Activated CD8-positive, alpha-beta memory T cell treated with anti-CD3 and anti-CD28 coated beads, Interleukin-2, amount 10 ng/mL, durations not matched to agents 7 days and 5 days (primary cell): ENCODE results near the gene SLC7A11. TPM values are rescaled to one million over a fixed set of nuclear protein-coding genes. Genes with fewer than 3 reads are reported as not detected.

ENCODE experiments used
- ATAC-seq: fragments of 150-1000 bp; cut with Tn5 transposase; one replicate; pipeline ENCODE4 v1.10.0; 2021; ENCODE audit warnings: moderate library complexity
- CTCF ChIA-PET: fragments of 350-600 bp; sonication (Branson Sonifier 250); formaldehyde crosslinking; loops from one replicate; lab custom pipeline; 2021; ENCODE audit warnings: antibody characterized with exemption; lab: Charles Lee
- DNase-seq: peaks from one replicate; pipeline ENCODE4 v3.0.0-alpha.2; 2020
- H3K27ac Mint-ChIP-seq: one replicate; pipeline ENCODE4 v1.8.0; 2021; ENCODE audit warnings: mild to moderate bottlenecking, mixed read lengths
- H3K27me3 Mint-ChIP-seq: one replicate; pipeline ENCODE4 v1.8.0; 2021; ENCODE audit warnings: mixed read lengths
- H3K36me3 Mint-ChIP-seq: one replicate; pipeline ENCODE4 v1.8.0; 2021; ENCODE audit warnings: mild to moderate bottlenecking, mixed read lengths
- H3K4me1 Mint-ChIP-seq: one replicate; pipeline ENCODE4 v1.8.0; 2021; ENCODE audit warnings: mixed read lengths
- H3K4me3 Mint-ChIP-seq: one replicate; pipeline ENCODE4 v1.8.0; 2021; ENCODE audit warnings: mild to moderate bottlenecking, moderate library complexity, mixed read lengths
- H3K9me3 Mint-ChIP-seq: one replicate; pipeline ENCODE4 v1.8.0; 2022; ENCODE audit warnings: low read depth, mixed read lengths
- total RNA-seq, 2 experiments: library from RNA; stranded (reverse); gene quantifications; one replicate each; pipeline ENCODE4 v1.2.3, GENCODE V29; 2021

The SLC7A11 gene
- total RNA-seq, 2 experiments from 2014 or later: 5.2 to 6.7 TPM

GRCh38 chr4:138189206-138189605, 52.9 kb downstream of the SLC7A11 start:
- H3K4me1 Mint-ChIP-seq: peaks cover 1% of the 10 kb centered on the region
- no peak for ATAC-seq

GRCh38 chr4:138188406-138189084, 53.6 kb downstream of the SLC7A11 start:
- Mint-ChIP-seq H3K27me3 (no peaks in the 10 kb centered on the region), H3K4me1 (peaks cover 1% of the 10 kb centered on the region), H3K36me3 (no peaks in the 10 kb centered on the region), H3K4me3 (no peak overlapping the region), H3K9me3 (no peaks in the 10 kb centered on the region), H3K27ac (no peak overlapping the region)
- CTCF ChIA-PET: no interaction called here
- DNase-seq (no peak), ATAC-seq (no peak)

More at GRCh38 chr4:138189206-138189605, 52.9 kb downstream of the SLC7A11 start:
- H3K27me3 Mint-ChIP-seq: no peaks in the 10 kb centered on the region
- no peaks in the 10 kb centered on the region for H3K9me3 Mint-ChIP-seq
- DNase-seq: no peak
- H3K36me3 Mint-ChIP-seq: no peaks in the 10 kb centered on the region
- CTCF ChIA-PET: interaction anchor here (0.5 kb wide), 1 partner anchor 1337 kb away, joined by 3 read pairs; no protein-coding TSS in a partner anchor
- no peak overlapping the region for H3K4me3 Mint-ChIP-seq
- no peak overlapping the region for H3K27ac Mint-ChIP-seq

GRCh38 chr4:138185859-138186645, 56.1 kb downstream of the SLC7A11 start:
- Mint-ChIP-seq H3K4me1 (no peaks in the 10 kb centered on the region), H3K27me3 (no peaks in the 10 kb centered on the region), H3K4me3 (no peak overlapping the region), H3K27ac (no peak overlapping the region), H3K36me3 (peaks cover 12% of the 10 kb centered on the region), H3K9me3 (no peaks in the 10 kb centered on the region)
- CTCF ChIA-PET: no interaction called here
- DNase-seq (no peak), ATAC-seq (no peak)

GRCh38 chr4:138184886-138185285, 57.3 kb downstream of the SLC7A11 start:
- Mint-ChIP-seq H3K27me3 (no peaks in the 10 kb centered on the region), H3K36me3 (peaks cover 20% of the 10 kb centered on the region), H3K4me1 (no peaks in the 10 kb centered on the region), H3K4me3 (no peak overlapping the region), H3K27ac (no peak overlapping the region), H3K9me3 (no peaks in the 10 kb centered on the region)
- CTCF ChIA-PET: interaction anchor here (1.4 kb wide), 1 partner anchor 15 kb away, joined by 3 read pairs; no protein-coding TSS in a partner anchor
- DNase-seq: no peak
- ATAC-seq: no peak

GRCh38 chr4:138182838-138183426, 59.2 kb downstream of the SLC7A11 start:
- no peaks in the 10 kb centered on the region for H3K27me3 Mint-ChIP-seq
- H3K36me3 Mint-ChIP-seq: peaks cover 27% of the 10 kb centered on the region
- no peak overlapping the region for H3K27ac Mint-ChIP-seq
- DNase-seq (no peak), ATAC-seq (no peak)
- no peaks in the 10 kb centered on the region for H3K4me1 Mint-ChIP-seq
- CTCF ChIA-PET: interaction anchor here (0.7 kb wide), 1 partner anchor 9 kb away, joined by 4 read pairs; no protein-coding TSS in a partner anchor
- no peaks in the 10 kb centered on the region for H3K9me3 Mint-ChIP-seq
- H3K4me3 Mint-ChIP-seq: no peak overlapping the region

GRCh38 chr4:138181287-138181686, 60.9 kb downstream of the SLC7A11 start:
- Mint-ChIP-seq H3K36me3 (peaks cover 32% of the 10 kb centered on the region), H3K27me3 (no peaks in the 10 kb centered on the region), H3K9me3 (no peaks in the 10 kb centered on the region), H3K4me3 (no peak overlapping the region), H3K27ac (no peak overlapping the region), H3K4me1 (no peaks in the 10 kb centered on the region)
- no peak for DNase-seq
- no peak for ATAC-seq
- CTCF ChIA-PET: no interaction called here

- ATAC-seq: peak; percentile 57
- peaks cover 35% of the 10 kb centered on the region for H3K36me3 Mint-ChIP-seq
- CTCF ChIA-PET: no interaction called here
- no peaks in the 10 kb centered on the region for H3K27me3 Mint-ChIP-seq
- H3K4me1 Mint-ChIP-seq: no peaks in the 10 kb centered on the region
- no peak for DNase-seq
- no peak overlapping the region for H3K4me3 Mint-ChIP-seq
- H3K9me3 Mint-ChIP-seq: no peaks in the 10 kb centered on the region
- no peak overlapping the region for H3K27ac Mint-ChIP-seq
These were observed 63.6 kb downstream of the SLC7A11 start for GRCh38 chr4:138178566-138178965.

GRCh38 chr4:138177278-138177968, 64.7 kb downstream of the SLC7A11 start:
- no peak overlapping the region for H3K27ac Mint-ChIP-seq

GRCh38 chr4:138174981-138175794, 67.0 kb downstream of the SLC7A11 start:
- ATAC-seq (no peak), DNase-seq (no peak)
- Mint-ChIP-seq H3K27me3 (no peaks in the 10 kb centered on the region), H3K4me1 (no peaks in the 10 kb centered on the region), H3K4me3 (no peak overlapping the region), H3K36me3 (peaks cover 18% of the 10 kb centered on the region), H3K9me3 (no peaks in the 10 kb centered on the region), H3K27ac (no peak overlapping the region)
- CTCF ChIA-PET: interaction anchor here (1.7 kb wide), 1 partner anchor 7 kb away, joined by 4 read pairs; no protein-coding TSS in a partner anchor

More at GRCh38 chr4:138177278-138177968, 64.7 kb downstream of the SLC7A11 start:
- Mint-ChIP-seq H3K4me1 (no peaks in the 10 kb centered on the region), H3K4me3 (no peak overlapping the region), H3K27me3 (no peaks in the 10 kb centered on the region), H3K9me3 (no peaks in the 10 kb centered on the region), H3K36me3 (peaks cover 34% of the 10 kb centered on the region)
- ATAC-seq: no peak
- no peak for DNase-seq
- CTCF ChIA-PET: no interaction called here

GRCh38 chr4:138164208-138164607, 77.9 kb downstream of the SLC7A11 start:
- Mint-ChIP-seq H3K9me3 (no peaks in the 10 kb centered on the region), H3K27ac (no peak overlapping the region), H3K27me3 (no peaks in the 10 kb centered on the region), H3K36me3 (peaks cover 1% of the 10 kb centered on the region), H3K4me3 (no peak overlapping the region), H3K4me1 (no peaks in the 10 kb centered on the region)
- ATAC-seq (no peak), DNase-seq (no peak)
- CTCF ChIA-PET: no interaction called here

GRCh38 chr4:138163171-138163570, 79.0 kb downstream of the SLC7A11 start:
- no peak for ATAC-seq
- CTCF ChIA-PET: no interaction called here
- no peaks in the 10 kb centered on the region for H3K27me3 Mint-ChIP-seq
- peaks cover 1% of the 10 kb centered on the region for H3K36me3 Mint-ChIP-seq
- no peaks in the 10 kb centered on the region for H3K4me1 Mint-ChIP-seq
- H3K27ac Mint-ChIP-seq: no peak overlapping the region
- H3K4me3 Mint-ChIP-seq: no peak overlapping the region
- no peak for DNase-seq
- H3K9me3 Mint-ChIP-seq: no peaks in the 10 kb centered on the region

GRCh38 chr4:138162259-138162658, 79.9 kb downstream of the SLC7A11 start:
- Mint-ChIP-seq H3K27ac (no peak overlapping the region), H3K4me3 (no peak overlapping the region), H3K27me3 (no peaks in the 10 kb centered on the region), H3K4me1 (no peaks in the 10 kb centered on the region), H3K36me3 (peaks cover 1% of the 10 kb centered on the region), H3K9me3 (no peaks in the 10 kb centered on the region)
- ATAC-seq: no peak
- no peak for DNase-seq
- CTCF ChIA-PET: no interaction called here
